Islet of Langerhans (tissue), 1 donor: Measurements from ENCODE around the gene ALDH1A2.
"Not testable (repeated sequence)": the region's sequence is repeated elsewhere in the genome, so short reads cannot be mapped to it uniquely, and the experiment has no call there.

Source experiments
- FAIRE-seq: peaks from one replicate; lab custom pipeline; 2011; peaks lifted over from hg19 to GRCh38; lab: Jason Lieb, UNC

ALDH1A2 gene

DNA sequence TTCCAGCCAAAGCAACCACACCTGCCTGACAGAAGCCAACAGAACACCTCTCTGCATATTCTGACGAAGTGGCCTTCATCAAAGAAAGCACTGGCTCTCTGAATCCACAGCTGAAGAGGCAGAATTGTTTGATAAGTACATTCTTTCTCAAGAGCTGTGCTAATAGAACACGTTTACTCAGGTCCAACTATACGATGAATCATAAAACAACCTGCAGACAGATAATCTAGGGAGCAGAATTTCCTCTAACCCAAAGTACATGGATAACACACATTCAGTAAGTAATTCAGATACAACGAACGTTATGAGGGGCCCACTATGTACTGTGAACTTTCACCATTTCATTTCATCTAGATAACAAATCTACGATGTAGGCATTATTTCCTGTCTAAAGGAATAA lies 25.4 kb downstream of the ALDH1A2 start:
- FAIRE-seq = no peak

DNA sequence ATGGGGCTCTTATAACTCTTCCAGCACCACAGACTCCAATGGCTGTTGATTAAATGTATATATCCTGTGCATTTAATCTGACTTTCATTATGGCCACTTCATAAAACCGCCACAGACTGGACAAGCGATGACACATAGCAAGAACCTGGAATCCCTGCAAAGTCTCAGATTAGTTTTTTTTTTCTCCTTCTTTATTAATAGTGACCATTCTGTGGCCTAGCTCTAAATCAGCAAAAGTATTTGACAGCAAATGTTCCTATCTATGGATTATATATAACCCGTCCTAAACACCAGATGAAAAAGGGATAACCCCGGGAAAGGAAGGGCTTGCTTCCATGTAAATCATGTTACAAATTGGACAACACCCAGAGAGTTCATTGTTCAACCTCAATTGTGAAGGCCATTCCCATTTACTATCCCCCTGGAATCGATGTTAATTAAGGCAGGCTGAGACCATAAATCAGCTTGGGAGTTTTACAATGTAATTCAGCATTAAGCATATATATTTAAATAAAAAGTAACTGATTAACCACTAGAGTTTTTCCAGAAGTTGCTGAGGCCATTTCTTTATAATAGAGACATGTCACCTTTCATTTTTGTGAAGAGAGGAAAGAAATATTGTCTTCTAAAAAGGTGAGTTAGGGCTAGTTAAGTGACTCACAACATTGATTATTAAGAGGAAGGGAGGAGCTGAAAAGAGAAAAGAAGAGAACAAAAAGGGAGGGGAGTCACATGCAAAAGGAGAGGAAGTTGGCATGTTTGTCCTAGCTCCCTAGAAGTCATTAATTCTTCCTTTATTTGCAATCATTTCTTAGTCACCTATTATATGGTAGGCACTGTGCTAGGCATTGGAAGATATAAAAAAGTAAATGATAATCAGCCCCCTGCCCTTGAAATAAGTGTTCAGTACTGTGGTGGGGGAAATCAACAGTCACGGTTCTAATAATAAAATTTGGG lies 26.2 kb downstream of the ALDH1A2 start:
- no peak for FAIRE-seq

DNA sequence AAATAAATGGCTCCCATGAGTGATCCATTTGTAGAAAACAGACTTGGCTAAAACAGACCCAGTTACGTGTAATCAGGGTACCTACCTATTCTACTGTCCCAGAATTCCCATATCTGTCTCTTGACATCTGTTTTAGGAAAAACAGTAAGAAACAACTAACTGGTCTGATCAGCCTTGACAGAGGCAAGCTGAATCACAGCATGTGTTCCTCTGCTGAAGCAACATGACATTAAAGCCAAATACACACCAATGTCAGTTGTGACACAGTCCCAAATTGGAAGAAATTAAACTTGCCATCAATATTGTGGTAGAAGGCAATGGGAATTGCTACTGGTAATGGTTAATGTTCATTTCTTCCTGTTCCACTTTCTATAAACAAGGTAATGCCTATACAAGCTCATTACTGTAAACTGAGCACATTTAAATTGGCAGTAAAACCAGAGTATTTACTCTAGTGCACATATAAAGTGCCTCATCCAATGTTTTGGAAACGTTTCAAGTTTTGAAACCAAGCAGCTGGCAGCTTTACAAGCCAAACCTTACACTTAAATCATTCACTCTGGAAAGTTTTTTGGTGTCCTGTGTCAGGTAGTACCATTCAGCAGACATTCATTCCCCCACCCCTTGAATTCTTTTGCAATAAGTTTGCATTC lies 27.0 kb downstream of the ALDH1A2 start:
- no peak for FAIRE-seq

- FAIRE-seq = no peak
Observed at GRCh38 chr15:58037723-58038301, 27.7 kb downstream of the ALDH1A2 start.

DNA sequence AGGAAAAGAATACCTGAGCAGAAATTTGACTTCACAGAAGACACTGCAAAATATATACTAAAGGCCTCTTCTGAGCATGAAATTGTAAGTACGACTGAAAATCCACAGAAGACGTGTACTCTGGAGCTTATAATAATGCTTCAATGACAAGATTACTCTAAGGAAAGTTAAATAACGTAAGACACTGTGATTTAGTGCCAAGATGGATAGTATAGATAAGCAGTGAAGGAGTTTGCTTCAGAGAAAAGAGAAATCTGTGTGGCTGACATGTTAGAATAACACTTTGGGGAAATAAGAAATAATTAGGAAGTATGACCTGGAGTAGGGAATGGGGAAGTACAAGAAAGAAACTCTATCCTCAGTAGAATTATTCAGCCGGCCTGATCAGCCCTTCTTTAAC lies 28.9 kb downstream of the ALDH1A2 start:
- FAIRE-seq = no peak

DNA sequence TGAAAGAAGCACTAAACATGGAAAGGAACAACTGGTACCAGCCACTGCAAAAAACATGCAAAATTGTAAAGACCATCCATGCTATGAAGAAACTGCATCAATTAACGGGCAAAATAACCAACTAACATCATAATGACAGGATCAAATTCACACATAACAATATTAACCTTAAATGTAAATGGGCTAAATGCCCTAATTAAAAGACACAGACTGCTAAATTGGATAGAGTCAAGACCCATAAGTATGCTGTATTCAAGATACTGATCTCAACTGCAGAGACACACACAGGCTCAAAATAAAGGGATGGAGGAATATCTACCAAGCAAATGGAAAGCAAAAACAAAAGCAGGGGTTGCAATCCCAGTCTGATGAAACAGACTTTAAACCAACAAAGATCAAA lies 37.1 kb downstream of the ALDH1A2 start:
- not testable (repeated sequence) for FAIRE-seq

DNA sequence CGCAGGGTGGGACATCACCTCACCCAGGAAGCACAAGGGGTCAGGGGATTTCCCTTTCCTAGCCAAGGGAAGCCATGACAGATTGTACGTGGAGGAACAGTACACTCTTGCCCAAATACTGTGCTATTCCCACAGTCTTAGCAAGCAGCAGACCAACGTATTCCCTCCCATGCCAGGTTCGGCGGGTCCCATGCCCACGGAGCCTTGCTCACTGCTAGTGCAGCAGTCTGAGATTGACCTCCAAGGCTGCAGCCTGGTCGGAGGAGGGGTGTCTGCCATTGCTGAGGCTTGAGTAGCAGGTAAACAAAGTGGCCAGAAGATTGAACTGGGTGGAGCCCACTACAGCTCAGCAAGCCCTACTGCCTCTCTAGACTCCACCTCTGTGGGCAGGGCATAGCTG lies 39.0 kb downstream of the ALDH1A2 start:
- no peak for FAIRE-seq

- FAIRE-seq = no peak
Observed at GRCh38 chr15:58026051-58026450, 39.5 kb downstream of the ALDH1A2 start.

DNA sequence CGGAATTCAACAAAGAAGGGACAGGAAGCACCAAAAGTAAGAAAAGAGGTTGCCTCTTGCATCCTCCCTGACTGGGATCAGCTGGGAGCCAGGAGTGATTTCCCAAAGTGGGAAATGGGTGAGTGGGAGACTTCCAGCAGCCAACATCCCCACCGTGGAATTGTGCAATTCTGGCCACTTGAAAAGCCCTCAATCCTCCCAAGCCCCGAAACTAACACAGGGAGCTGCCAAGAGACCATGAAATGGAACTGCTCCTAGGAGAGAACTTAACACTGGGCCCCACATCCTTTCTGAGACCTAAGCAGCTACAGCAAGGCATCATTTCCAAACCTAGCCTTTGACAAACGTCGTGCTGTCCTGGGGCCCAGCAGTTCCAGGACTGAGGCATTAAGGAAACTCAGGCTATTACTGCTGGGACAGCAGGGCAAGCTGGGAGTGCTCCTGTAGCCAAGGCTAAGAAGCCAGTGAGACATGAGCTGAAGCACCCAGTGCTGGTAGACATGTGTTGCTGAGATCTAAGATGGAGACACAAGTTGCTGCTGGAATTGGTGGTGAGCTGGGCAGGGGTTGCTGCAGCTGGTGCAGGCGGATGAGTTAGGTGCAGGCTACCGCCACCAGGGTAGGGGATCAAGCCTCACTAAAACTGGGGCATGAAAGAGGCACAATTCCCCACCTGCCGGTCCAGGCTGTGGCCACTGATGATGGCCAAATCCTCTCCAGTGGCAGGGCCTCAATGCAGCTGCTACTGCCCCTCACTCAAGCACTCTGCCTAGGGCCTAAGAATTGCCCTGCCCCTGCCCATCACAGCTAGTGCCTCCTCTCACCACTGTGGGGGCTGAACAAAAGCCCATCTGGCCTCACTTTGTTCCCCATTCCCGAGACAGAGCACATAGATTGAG lies 43.9 kb downstream of the ALDH1A2 start:
- FAIRE-seq = no peak

DNA sequence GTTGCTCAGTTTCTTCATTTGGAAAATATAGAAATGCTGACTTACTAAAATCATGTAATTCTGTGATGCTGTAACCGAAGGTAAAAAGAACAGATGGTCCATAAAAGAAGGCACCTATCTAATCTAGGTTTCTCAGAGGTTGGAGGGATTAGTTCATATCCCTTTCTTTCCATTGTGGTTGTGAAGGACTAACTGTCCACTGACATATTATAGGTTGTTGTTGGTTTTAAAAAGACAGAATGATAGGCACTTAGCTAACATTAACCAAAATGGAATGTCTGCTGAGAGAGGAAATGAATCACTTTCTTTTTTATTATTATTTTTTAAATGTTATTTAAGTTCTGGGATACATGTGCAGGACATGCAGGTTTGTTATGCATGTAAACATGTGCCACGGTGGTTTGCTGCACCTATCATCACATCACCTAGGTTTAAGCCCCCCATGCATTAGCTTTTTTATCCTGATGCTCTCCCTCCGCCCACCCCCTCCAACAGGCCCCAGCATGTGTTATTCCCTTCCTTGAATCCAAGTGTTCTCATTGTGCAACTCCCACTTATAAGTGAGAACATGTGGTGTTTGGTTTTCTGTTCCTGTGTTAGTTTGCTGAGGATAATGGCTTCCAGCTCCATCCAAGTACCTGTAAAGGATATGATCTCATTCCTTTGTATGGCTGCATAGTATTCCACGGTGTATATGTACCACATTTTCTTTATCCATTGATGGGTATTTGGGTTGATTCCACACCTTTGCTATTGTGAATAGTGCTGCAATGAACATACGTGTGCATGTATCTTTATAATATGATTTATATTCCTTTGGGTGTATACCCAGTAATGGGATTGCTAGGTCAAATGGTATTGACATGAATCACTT lies 45.8 kb downstream of the ALDH1A2 start:
- FAIRE-seq = no peak

GRCh38 chr15:58017869-58018268 lies 47.6 kb downstream of the ALDH1A2 start:
- FAIRE-seq = no peak

DNA sequence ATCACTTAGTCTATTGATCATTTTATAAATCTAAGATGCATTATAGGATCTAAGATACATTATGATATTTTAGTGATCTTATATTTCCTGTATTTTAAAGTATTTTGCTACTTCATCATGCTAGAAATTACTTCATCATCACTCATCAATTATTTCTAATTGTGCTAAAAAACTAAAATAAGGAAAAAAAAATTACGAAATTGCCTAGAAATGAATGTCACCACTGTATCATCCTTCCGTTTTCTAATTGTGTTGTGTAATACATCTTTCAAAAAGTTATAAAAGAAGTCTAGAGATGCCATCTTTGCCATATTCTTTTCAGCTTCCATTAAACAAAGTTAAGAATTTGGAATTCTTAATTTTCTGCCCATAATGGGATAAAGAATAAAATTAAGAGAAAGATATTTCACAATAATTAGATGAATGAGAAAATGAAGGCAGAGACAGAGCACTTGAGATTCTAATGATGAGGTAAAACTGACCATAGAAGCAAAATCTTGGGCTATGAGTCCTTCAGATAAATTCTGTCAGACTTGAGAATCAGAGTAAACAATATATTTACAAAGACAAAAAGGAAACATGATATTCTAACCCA lies 48.8 kb downstream of the ALDH1A2 start:
- FAIRE-seq = no peak

GRCh38 chr15:58015565-58015964 lies 49.9 kb downstream of the ALDH1A2 start:
- no peak for FAIRE-seq

- FAIRE-seq = no peak
Observed at GRCh38 chr15:58014470-58014869, 51.0 kb downstream of the ALDH1A2 start.

GRCh38 chr15:58014040-58014439 lies 51.5 kb downstream of the ALDH1A2 start:
- no peak for FAIRE-seq

- no peak for FAIRE-seq
Observed at GRCh38 chr15:58010983-58011382, 54.5 kb downstream of the ALDH1A2 start.

GRCh38 chr15:58003810-58004209 lies 61.7 kb downstream of the ALDH1A2 start:
- FAIRE-seq = no peak

GRCh38 chr15:58002338-58003126 lies 63.0 kb downstream of the ALDH1A2 start:
- FAIRE-seq = no peak

DNA sequence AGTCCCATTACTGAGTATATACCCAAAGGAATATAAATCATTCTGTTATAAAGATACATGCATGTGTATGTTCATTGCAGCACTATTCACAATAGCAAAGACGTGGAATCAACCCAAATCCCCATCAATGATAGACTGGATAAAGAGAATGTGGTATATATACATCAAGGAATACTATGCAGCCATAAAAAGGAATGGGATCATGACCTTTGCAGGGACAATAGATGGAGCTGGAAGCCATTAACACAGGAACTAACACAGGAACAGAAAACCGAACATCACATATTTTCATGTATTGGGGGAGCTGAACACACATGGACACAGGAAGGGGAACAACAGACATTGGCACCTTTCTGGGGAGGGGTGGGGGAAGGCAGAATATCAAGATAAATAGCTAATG lies 65.8 kb downstream of the ALDH1A2 start:
- FAIRE-seq = not testable (repeated sequence)

- no peak for FAIRE-seq
Observed at GRCh38 chr15:57996561-57996960, 69.0 kb downstream of the ALDH1A2 start.
